ENCODE data around the gene SIK3.

DNA sequence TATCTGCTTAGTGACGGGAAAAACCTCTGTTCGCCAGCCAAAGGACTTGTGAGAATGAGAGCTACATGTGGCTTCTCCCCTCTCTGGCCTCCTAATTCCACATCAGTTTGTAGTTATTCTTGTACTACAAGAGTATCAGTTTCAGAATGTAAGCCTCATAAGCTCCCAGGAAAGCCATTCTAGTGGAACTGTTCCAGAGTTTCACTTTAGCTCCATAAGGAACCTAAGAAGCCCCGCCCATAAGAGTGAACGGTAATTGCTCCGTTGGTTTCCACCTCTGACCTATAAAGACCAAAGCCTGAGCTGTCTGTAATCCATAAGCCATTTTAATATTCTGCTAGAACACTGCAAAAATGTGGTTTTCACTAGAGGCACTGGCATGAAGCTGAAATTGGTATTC, 53.0 kb downstream of the SIK3 start:
- TF ChIP-seq, protein P1, sequence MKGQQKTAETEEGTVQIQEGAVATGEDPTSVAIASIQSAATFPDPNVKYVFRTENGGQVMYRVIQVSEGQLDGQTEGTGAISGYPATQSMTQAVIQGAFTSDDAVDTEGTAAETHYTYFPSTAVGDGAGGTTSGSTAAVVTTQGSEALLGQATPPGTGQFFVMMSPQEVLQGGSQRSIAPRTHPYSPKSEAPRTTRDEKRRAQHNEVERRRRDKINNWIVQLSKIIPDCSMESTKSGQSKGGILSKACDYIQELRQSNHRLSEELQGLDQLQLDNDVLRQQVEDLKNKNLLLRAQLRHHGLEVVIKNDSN (IDR thresholded peaks at IDR 0.05): no peak
- TF ChIP-seq RAD21 (IDR thresholded peaks at IDR 0.05; ENCODE audit: low read depth) (no peak), TAF1 (IDR thresholded peaks at IDR 0.05; ENCODE audit: low read depth) (no peak), CEBPB (IDR thresholded peaks at IDR 0.05) (no peak), FOXM1 (IDR thresholded peaks at IDR 0.05; ENCODE audit: borderline replicate concordance, low read depth) (no peak), EGR1 (IDR thresholded peaks at IDR 0.05) (no peak), CREB1 (IDR thresholded peaks at IDR 0.05; ENCODE audit: low read depth) (no peak), EP300 (IDR thresholded peaks at IDR 0.05; ENCODE audit: borderline replicate concordance) (no peak), MAX (IDR thresholded peaks at IDR 0.05) (no peak)
